Smooth muscle cell (in vitro differentiated cells): ENCODE results near the gene MYH4. TPM values are rescaled to one million over a fixed set of nuclear protein-coding genes. Genes with fewer than 3 reads are reported as not detected.
A peak's percentile ranks its signal among the peaks of the same experiment; 100 is the strongest.

Experiments used
- DNase-seq: peaks from one replicate; lab custom pipeline; 2025; ENCODE audit not compliant: unreplicated experiment; lab: John Stamatoyannopoulos, UW
- H2AFZ ChIP-seq: fragments of 200-600 bp; sonication (generic); 2 replicates; pipeline ENCODE4 v1.6.0; 2016; ENCODE audit warnings: antibody characterized with exemption, low read depth, mild to moderate bottlenecking
- H3F3A ChIP-seq: fragments of 200-600 bp; sonication (generic); 2 replicates; pipeline ENCODE4 v1.6.0; 2017; ENCODE audit warnings: antibody characterized with exemption, low read depth
- H3K27ac ChIP-seq: fragments of 200-600 bp; sonication (generic); 2 replicates; pipeline ENCODE4 v1.5.1; 2016; ENCODE audit warnings: low read depth, mild to moderate bottlenecking
- H3K27me3 ChIP-seq: fragments of 200-600 bp; sonication (generic); 2 replicates; pipeline ENCODE4 v1.6.1; 2016; ENCODE audit warnings: low read depth, mild to moderate bottlenecking
- H3K36me3 ChIP-seq: fragments of 200-600 bp; sonication (generic); 2 replicates; pipeline ENCODE4 v1.5.1; 2016; ENCODE audit warnings: low read depth
- H3K4me1 ChIP-seq: fragments of 200-600 bp; sonication (generic); 2 replicates; pipeline ENCODE4 v1.5.1; 2016; ENCODE audit warnings: low read depth
- H3K4me2 ChIP-seq: fragments of 200-600 bp; sonication (generic); 2 replicates; pipeline ENCODE4 v1.6.0; 2016; ENCODE audit warnings: mild to moderate bottlenecking
- H3K4me3 ChIP-seq: fragments of 200-600 bp; sonication (generic); 2 replicates; pipeline ENCODE4 v1.5.1; 2016; ENCODE audit warnings: mild to moderate bottlenecking
- H3K79me2 ChIP-seq: fragments of 200-600 bp; sonication (generic); 2 replicates; pipeline ENCODE4 v1.6.0; 2016; ENCODE audit warnings: low read depth, mild to moderate bottlenecking
- H3K9ac ChIP-seq: fragments of 200-600 bp; sonication (generic); 2 replicates; pipeline ENCODE4 v1.6.0; 2016; ENCODE audit warnings: low read depth
- H3K9me3 ChIP-seq: fragments of 200-600 bp; sonication (generic); replicated peaks from 2 replicates; pipeline ENCODE4 v1.5.1; 2016; ENCODE audit warnings: low read depth
- H4K20me1 ChIP-seq: fragments of 200-600 bp; sonication (generic); 2 replicates; pipeline ENCODE4 v1.6.0; 2016; ENCODE audit warnings: low read depth
- WGBS: methylation state at CpG from one replicate; pipeline ENCODE4 v1.1.7; 2016; ENCODE audit warnings: low lambda C conversion rate; 5-methylcytosine and 5-hydroxymethylcytosine counted together
- polyA plus RNA-seq: library from polyadenylated mRNA; unstranded; fragments of >200 nt; fragmentation: Nextera tagmentation; extraction: Ambion mirVana; gene quantifications from 2 replicates; pipeline ENCODE4 v1.2.1, GENCODE V29; 2016
- total RNA-seq: library from RNA; depleted of rRNA; stranded (reverse); fragments of >200 nt; gene quantifications from 2 replicates; pipeline ENCODE4 v1.2.3, GENCODE V29; 2014
- TF ChIP-seq, protein P1 (sequence below): fragments of 200-600 bp; sonication (generic); IDR thresholded peaks from 2 replicates; pipeline ENCODE4 v1.5.1; 2017; ENCODE audit warnings: borderline replicate concordance, mild to moderate bottlenecking, antibody characterized with exemption; ENCODE audit not compliant: insufficient read depth, poor library complexity, severe bottlenecking

The MYH4 gene
- total and polyA plus RNA-seq, 2 experiments from 2014 or later: not detected

DNA sequence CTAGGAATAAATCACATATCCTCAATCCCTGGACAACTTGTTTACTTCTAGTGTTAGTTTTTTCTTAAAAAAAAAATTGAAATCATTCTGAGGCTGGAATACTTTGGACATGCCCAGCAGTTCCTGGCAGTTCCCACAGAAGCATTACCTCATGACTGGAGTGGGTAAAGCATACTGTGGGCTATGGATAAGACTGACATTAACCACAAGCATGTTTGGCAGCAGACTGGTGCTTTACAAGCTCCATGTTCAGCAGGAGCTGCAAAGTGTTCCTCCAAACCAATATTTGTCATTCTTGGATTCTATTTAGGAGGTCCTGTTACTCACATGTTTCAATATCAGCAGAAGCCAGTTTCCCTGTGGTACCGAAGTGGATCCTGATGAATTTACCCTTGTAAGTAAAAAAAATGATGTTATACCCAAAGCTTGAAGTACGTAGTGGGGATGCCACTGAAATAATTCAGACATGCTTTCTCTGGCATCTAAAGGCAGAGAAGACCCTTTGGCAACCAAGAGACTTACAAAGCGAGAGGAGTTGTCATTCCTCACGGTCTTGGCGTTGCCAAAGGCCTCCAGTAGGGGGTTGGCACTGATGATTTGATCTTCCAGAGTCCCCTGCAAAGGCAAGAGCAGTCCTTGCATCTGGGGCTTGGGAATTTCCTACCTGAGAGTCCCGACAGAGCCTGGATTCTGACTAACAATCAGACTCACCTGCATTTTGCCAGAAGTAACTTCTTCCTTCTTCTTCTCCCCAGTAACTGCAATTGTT lies 44.1 kb upstream of the MYH4 start:
- no peaks in the 10 kb centered on the region for H3K9me3 ChIP-seq
- H3K9ac ChIP-seq: no peak overlapping the region
- TF ChIP-seq, protein P1, sequence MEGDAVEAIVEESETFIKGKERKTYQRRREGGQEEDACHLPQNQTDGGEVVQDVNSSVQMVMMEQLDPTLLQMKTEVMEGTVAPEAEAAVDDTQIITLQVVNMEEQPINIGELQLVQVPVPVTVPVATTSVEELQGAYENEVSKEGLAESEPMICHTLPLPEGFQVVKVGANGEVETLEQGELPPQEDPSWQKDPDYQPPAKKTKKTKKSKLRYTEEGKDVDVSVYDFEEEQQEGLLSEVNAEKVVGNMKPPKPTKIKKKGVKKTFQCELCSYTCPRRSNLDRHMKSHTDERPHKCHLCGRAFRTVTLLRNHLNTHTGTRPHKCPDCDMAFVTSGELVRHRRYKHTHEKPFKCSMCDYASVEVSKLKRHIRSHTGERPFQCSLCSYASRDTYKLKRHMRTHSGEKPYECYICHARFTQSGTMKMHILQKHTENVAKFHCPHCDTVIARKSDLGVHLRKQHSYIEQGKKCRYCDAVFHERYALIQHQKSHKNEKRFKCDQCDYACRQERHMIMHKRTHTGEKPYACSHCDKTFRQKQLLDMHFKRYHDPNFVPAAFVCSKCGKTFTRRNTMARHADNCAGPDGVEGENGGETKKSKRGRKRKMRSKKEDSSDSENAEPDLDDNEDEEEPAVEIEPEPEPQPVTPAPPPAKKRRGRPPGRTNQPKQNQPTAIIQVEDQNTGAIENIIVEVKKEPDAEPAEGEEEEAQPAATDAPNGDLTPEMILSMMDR: no peak
- no peak for DNase-seq
- H3K4me1 ChIP-seq: no peaks in the 10 kb centered on the region
- H4K20me1 ChIP-seq: no peaks in the 10 kb centered on the region
- H3F3A ChIP-seq: no peaks in the 10 kb centered on the region
- H3K27me3 ChIP-seq: no peaks in the 10 kb centered on the region
- no peak overlapping the region for H2AFZ ChIP-seq
- H3K4me2 ChIP-seq: peak overlapping the region; percentile 61
- 57% methylated on average over 6 of the region's 6 CpGs for WGBS
- no peak overlapping the region for H3K4me3 ChIP-seq
- no peaks in the 10 kb centered on the region for H3K79me2 ChIP-seq
- H3K27ac ChIP-seq: peak overlapping the region; percentile 34
- H3K36me3 ChIP-seq: no peaks in the 10 kb centered on the region

DNA sequence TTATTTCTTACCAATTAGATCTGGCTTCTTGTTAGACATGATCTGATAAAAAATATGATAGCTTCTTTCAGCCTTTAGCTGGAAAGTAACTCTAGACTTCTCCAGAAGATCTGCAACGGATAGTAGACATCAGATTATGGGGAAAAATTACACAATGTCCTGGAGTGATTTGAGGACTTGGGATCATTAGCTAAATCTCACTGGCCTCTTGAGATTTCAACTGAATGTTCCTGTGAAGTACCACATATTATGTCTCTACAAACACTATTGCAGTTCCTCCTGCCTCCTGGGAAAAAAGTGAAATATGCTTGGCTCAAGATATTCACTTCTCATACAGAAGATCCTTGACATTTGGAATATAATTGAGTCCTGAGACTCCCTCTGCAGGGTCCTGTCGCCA lies 43.5 kb upstream of the MYH4 start:
- Histone ChIP-seq H3K79me2 (no peaks in the 10 kb centered on the region), H2AFZ (no peak overlapping the region), H3K4me3 (no peak overlapping the region), H3F3A (no peaks in the 10 kb centered on the region), H3K27me3 (no peaks in the 10 kb centered on the region), H3K36me3 (no peaks in the 10 kb centered on the region), H3K4me2 (peak overlapping the region; percentile 6), H3K4me1 (no peaks in the 10 kb centered on the region), H4K20me1 (no peaks in the 10 kb centered on the region), H3K9me3 (no peaks in the 10 kb centered on the region), H3K9ac (no peak overlapping the region), H3K27ac (peak overlapping the region; percentile 34)
- DNase-seq: no peak
- TF ChIP-seq, protein P1: no peak
- WGBS: 78% methylated on average over 2 of the region's 2 CpGs

DNA sequence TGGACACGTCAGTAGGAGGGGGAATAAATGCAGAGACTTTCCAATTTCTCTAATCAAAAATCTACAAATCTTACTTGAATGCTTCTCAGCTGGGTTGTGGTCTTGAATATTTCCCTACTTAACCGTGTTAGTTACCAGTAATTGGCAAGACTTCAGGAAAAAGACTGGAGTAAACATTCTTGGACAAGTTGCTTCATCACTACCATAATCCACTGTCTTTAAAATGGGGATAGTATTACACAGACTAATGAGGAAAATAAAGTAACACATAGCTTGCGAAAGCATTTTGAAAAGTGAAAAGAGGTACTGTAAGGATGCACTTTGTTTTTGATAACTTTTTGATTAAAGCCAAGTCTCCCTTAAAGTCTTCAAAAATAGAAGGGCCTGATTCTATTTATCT lies 30.6 kb upstream of the MYH4 start:
- TF ChIP-seq, protein P1: no peak
- Histone ChIP-seq H4K20me1 (no peaks in the 10 kb centered on the region), H3K4me2 (no peak overlapping the region)

DNA sequence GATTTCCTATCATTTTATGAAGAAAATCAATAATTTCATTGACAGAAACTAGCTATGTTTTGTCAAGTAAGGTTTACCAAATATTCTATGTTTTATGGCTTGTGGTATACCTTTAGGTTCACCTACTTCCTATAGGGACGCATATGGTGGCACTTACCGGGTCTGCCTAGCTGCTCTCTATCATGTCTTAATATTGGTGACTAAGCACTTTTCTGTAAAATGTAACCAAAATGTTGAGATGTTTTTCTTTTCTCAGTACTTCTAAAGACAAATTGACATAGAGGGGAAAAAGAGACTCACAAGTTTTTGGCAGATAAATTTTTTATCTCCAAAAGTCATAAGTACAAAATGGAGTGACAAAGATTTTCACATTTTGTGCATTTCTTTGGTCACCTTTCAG lies 22.6 kb upstream of the MYH4 start:
- Histone ChIP-seq H3F3A (no peaks in the 10 kb centered on the region), H4K20me1 (no peaks in the 10 kb centered on the region), H2AFZ (no peak overlapping the region), H3K9ac (no peak overlapping the region), H3K36me3 (no peaks in the 10 kb centered on the region), H3K27ac (no peak overlapping the region), H3K4me2 (no peak overlapping the region), H3K9me3 (no peaks in the 10 kb centered on the region), H3K4me1 (no peaks in the 10 kb centered on the region), H3K79me2 (no peaks in the 10 kb centered on the region), H3K27me3 (no peaks in the 10 kb centered on the region), H3K4me3 (no peak overlapping the region)
- TF ChIP-seq, protein P1: no peak
- DNase-seq: no peak
- WGBS: 100% methylated on average over 2 of the region's 2 CpGs

More for the DNA sequence above, 30.6 kb upstream of the MYH4 start:
- no peaks in the 10 kb centered on the region for H3F3A ChIP-seq
- no peak overlapping the region for H3K27ac ChIP-seq
- no peak overlapping the region for H3K4me3 ChIP-seq
- no peaks in the 10 kb centered on the region for H3K4me1 ChIP-seq
- no peak overlapping the region for H2AFZ ChIP-seq
- WGBS: 79% methylated on average over 3 of the region's 3 CpGs
- no peaks in the 10 kb centered on the region for H3K9me3 ChIP-seq
- H3K9ac ChIP-seq: no peak overlapping the region
- H3K79me2 ChIP-seq: no peaks in the 10 kb centered on the region
- DNase-seq: no peak
- H3K36me3 ChIP-seq: no peaks in the 10 kb centered on the region
- H3K27me3 ChIP-seq: peaks cover 3% of the 10 kb centered on the region
